Measurements from ENCODE around the gene EPB41L4B. TPM values are rescaled to one million over a fixed set of nuclear protein-coding genes. Genes with fewer than 3 reads are reported as not detected.
"Not testable (repeated sequence)": the region's sequence is repeated elsewhere in the genome, so short reads cannot be mapped to it uniquely, and the experiment has no call there.

The EPB41L4B gene
- total RNA-seq, 1 experiment from 2014 or later = not detected

- Histone ChIP-seq H3K9me3 (ENCODE audit: low read length) (no peaks in the 10 kb centered on the region), H3K9ac (ENCODE audit: low read length) (no peak overlapping the region), H3K36me3 (ENCODE audit: insufficient read depth, low read length) (no peaks in the 10 kb centered on the region), H3K4me1 (ENCODE audit: low read length) (peaks cover 5% of the 10 kb centered on the region), H2AFZ (ENCODE audit: low read length) (no peak overlapping the region), H3K4me3 (ENCODE audit: low read length) (no peak overlapping the region), H4K20me1 (ENCODE audit: insufficient read depth, low read depth, low read length) (no peaks in the 10 kb centered on the region), H3K9me2 (replicated peaks; ENCODE audit: insufficient read depth, low read length) (no peaks in the 10 kb centered on the region), H3K79me2 (ENCODE audit: low read length) (no peaks in the 10 kb centered on the region), H3K27ac (ENCODE audit: low read length) (no peak overlapping the region), H3K4me2 (ENCODE audit: low read depth, low read length, poor library complexity, severe bottlenecking) (no peak overlapping the region), H3K27me3 (ENCODE audit: low read length) (no peaks in the 10 kb centered on the region)
- DNase-seq = no peak
Observed at GRCh38 chr9:109228093-109228642, 92.7 kb downstream of the EPB41L4B start.

DNA sequence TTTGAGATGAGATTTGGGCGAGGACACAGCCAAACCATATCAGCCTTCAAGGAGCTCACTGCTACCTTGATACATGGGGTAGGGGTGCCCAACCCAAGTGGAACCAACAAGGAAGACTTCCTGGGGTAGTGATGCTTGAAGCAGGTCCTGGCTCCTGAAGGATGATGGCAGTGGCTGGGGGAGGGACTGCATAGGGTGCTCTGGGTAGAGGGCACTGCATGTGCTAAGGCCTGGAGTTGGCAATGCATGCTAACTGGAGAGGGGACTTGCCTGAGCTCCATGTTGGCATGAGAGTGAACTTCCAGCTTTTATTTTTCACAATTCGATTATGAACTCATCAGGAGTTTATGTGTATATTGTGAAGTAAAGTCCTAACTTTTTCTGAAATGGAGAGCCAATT is 95.2 kb downstream of the EPB41L4B start:
- no peak overlapping the region for H3K4me2 ChIP-seq (ENCODE audit: low read depth, low read length, poor library complexity, severe bottlenecking)
- no peak for DNase-seq
- H3K27ac ChIP-seq (ENCODE audit: low read length) = no peak overlapping the region
- H4K20me1 ChIP-seq (ENCODE audit: insufficient read depth, low read depth, low read length) = no peaks in the 10 kb centered on the region
- no peaks in the 10 kb centered on the region for H3K36me3 ChIP-seq (ENCODE audit: insufficient read depth, low read length)
- no peak overlapping the region for H3K9ac ChIP-seq (ENCODE audit: low read length)
- H3K27me3 ChIP-seq (ENCODE audit: low read length) = no peaks in the 10 kb centered on the region
- no peak overlapping the region for H2AFZ ChIP-seq (ENCODE audit: low read length)
- no peaks in the 10 kb centered on the region for H3K4me1 ChIP-seq (ENCODE audit: low read length)
- no peaks in the 10 kb centered on the region for H3K9me2 ChIP-seq (replicated peaks; ENCODE audit: insufficient read depth, low read length)
- no peaks in the 10 kb centered on the region for H3K79me2 ChIP-seq (ENCODE audit: low read length)
- no peaks in the 10 kb centered on the region for H3K9me3 ChIP-seq (ENCODE audit: low read length)
- H3K4me3 ChIP-seq (ENCODE audit: low read length) = no peak overlapping the region

- no peak overlapping the region for H3K9ac ChIP-seq (ENCODE audit: low read length)
Observed at GRCh38 chr9:109224751-109225150, 96.1 kb downstream of the EPB41L4B start.

GRCh38 chr9:109218242-109218641 is 102.6 kb downstream of the EPB41L4B start:
- not testable (repeated sequence) for H3K9me3 ChIP-seq (ENCODE audit: low read length); H2AFZ ChIP-seq (ENCODE audit: low read length); H3K27me3 ChIP-seq (ENCODE audit: low read length); H3K9me2 ChIP-seq (replicated peaks; ENCODE audit: insufficient read depth, low read length); H3K79me2 ChIP-seq (ENCODE audit: low read length); H3K36me3 ChIP-seq (ENCODE audit: insufficient read depth, low read length); H3K27ac ChIP-seq (ENCODE audit: low read length); DNase-seq; H3K4me1 ChIP-seq (ENCODE audit: low read length); H4K20me1 ChIP-seq (ENCODE audit: insufficient read depth, low read depth, low read length); H3K4me2 ChIP-seq (ENCODE audit: low read depth, low read length, poor library complexity, severe bottlenecking); H3K4me3 ChIP-seq (ENCODE audit: low read length); H3K9ac ChIP-seq (ENCODE audit: low read length)

More at GRCh38 chr9:109224751-109225150, 96.1 kb downstream of the EPB41L4B start:
- DNase-seq = no peak
- H2AFZ ChIP-seq (ENCODE audit: low read length) = no peak overlapping the region
- no peaks in the 10 kb centered on the region for H3K79me2 ChIP-seq (ENCODE audit: low read length)
- H3K9me3 ChIP-seq (ENCODE audit: low read length) = no peaks in the 10 kb centered on the region
- H3K9me2 ChIP-seq (replicated peaks; ENCODE audit: insufficient read depth, low read length) = no peaks in the 10 kb centered on the region
- no peak overlapping the region for H3K27ac ChIP-seq (ENCODE audit: low read length)
- no peaks in the 10 kb centered on the region for H3K27me3 ChIP-seq (ENCODE audit: low read length)
- no peak overlapping the region for H3K4me3 ChIP-seq (ENCODE audit: low read length)
- no peaks in the 10 kb centered on the region for H3K36me3 ChIP-seq (ENCODE audit: insufficient read depth, low read length)
- H4K20me1 ChIP-seq (ENCODE audit: insufficient read depth, low read depth, low read length) = no peaks in the 10 kb centered on the region
- no peak overlapping the region for H3K4me2 ChIP-seq (ENCODE audit: low read depth, low read length, poor library complexity, severe bottlenecking)
- H3K4me1 ChIP-seq (ENCODE audit: low read length) = no peaks in the 10 kb centered on the region

- no peak overlapping the region for H3K4me3 ChIP-seq (ENCODE audit: low read length)
- no peaks in the 10 kb centered on the region for H3K79me2 ChIP-seq (ENCODE audit: low read length)
- H3K9me3 ChIP-seq (ENCODE audit: low read length) = no peaks in the 10 kb centered on the region
- no peak overlapping the region for H3K27ac ChIP-seq (ENCODE audit: low read length)
- H3K9ac ChIP-seq (ENCODE audit: low read length) = no peak overlapping the region
- H4K20me1 ChIP-seq (ENCODE audit: insufficient read depth, low read depth, low read length) = no peaks in the 10 kb centered on the region
- H3K4me2 ChIP-seq (ENCODE audit: low read depth, low read length, poor library complexity, severe bottlenecking) = no peak overlapping the region
- no peaks in the 10 kb centered on the region for H3K9me2 ChIP-seq (replicated peaks; ENCODE audit: insufficient read depth, low read length)
- no peaks in the 10 kb centered on the region for H3K36me3 ChIP-seq (ENCODE audit: insufficient read depth, low read length)
- no peaks in the 10 kb centered on the region for H3K4me1 ChIP-seq (ENCODE audit: low read length)
- DNase-seq = no peak
- no peak overlapping the region for H2AFZ ChIP-seq (ENCODE audit: low read length)
- no peaks in the 10 kb centered on the region for H3K27me3 ChIP-seq (ENCODE audit: low read length)
Observed at GRCh38 chr9:109214414-109214813, 106.4 kb downstream of the EPB41L4B start.

GRCh38 chr9:109213285-109214121 is 107.4 kb downstream of the EPB41L4B start:
- Histone ChIP-seq H3K79me2 (ENCODE audit: low read length) (no peaks in the 10 kb centered on the region), H3K4me3 (ENCODE audit: low read length) (no peak overlapping the region), H4K20me1 (ENCODE audit: insufficient read depth, low read depth, low read length) (no peaks in the 10 kb centered on the region), H3K9me3 (ENCODE audit: low read length) (no peaks in the 10 kb centered on the region), H3K4me1 (ENCODE audit: low read length) (no peaks in the 10 kb centered on the region), H3K27me3 (ENCODE audit: low read length) (no peaks in the 10 kb centered on the region), H3K36me3 (ENCODE audit: insufficient read depth, low read length) (no peaks in the 10 kb centered on the region), H3K9ac (ENCODE audit: low read length) (no peak overlapping the region), H3K4me2 (ENCODE audit: low read depth, low read length, poor library complexity, severe bottlenecking) (no peak overlapping the region), H3K27ac (ENCODE audit: low read length) (no peak overlapping the region), H2AFZ (ENCODE audit: low read length) (no peak overlapping the region), H3K9me2 (replicated peaks; ENCODE audit: insufficient read depth, low read length) (no peaks in the 10 kb centered on the region)
- no peak for DNase-seq

DNA sequence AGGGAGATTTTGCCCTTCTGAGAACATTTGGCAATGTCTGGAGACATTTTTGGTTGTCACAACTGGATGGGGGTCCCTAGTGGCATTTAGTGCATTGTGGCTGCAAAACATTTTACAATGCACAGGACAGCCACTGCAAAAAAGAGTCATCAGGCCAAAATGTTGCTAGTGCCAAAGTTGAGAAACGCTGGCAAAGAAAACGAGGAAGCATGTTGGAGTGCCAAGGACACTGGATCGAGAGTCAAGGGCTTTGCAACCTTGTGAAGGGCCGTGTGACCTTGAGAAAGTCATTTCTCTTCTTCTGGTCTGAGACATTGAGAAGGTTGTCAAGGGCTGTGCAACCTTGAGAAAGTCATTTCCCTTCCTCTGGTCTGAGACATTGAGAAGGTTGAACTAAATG is 108.1 kb downstream of the EPB41L4B start:
- no peaks in the 10 kb centered on the region for H3K36me3 ChIP-seq (ENCODE audit: insufficient read depth, low read length)
- H2AFZ ChIP-seq (ENCODE audit: low read length) = no peak overlapping the region
- H3K4me2 ChIP-seq (ENCODE audit: low read depth, low read length, poor library complexity, severe bottlenecking) = no peak overlapping the region
- no peak overlapping the region for H3K4me3 ChIP-seq (ENCODE audit: low read length)
- H3K79me2 ChIP-seq (ENCODE audit: low read length) = no peaks in the 10 kb centered on the region
- H4K20me1 ChIP-seq (ENCODE audit: insufficient read depth, low read depth, low read length) = no peaks in the 10 kb centered on the region
- H3K9me2 ChIP-seq (replicated peaks; ENCODE audit: insufficient read depth, low read length) = no peaks in the 10 kb centered on the region
- H3K4me1 ChIP-seq (ENCODE audit: low read length) = no peaks in the 10 kb centered on the region
- H3K27ac ChIP-seq (ENCODE audit: low read length) = no peak overlapping the region
- no peak for DNase-seq
- H3K27me3 ChIP-seq (ENCODE audit: low read length) = no peaks in the 10 kb centered on the region
- H3K9me3 ChIP-seq (ENCODE audit: low read length) = no peaks in the 10 kb centered on the region
- no peak overlapping the region for H3K9ac ChIP-seq (ENCODE audit: low read length)

- Histone ChIP-seq H3K27ac (ENCODE audit: low read length) (no peak overlapping the region), H3K4me2 (ENCODE audit: low read depth, low read length, poor library complexity, severe bottlenecking) (no peak overlapping the region), H3K9me2 (replicated peaks; ENCODE audit: insufficient read depth, low read length) (no peaks in the 10 kb centered on the region), H3K36me3 (ENCODE audit: insufficient read depth, low read length) (no peaks in the 10 kb centered on the region), H3K9ac (ENCODE audit: low read length) (no peak overlapping the region), H3K9me3 (ENCODE audit: low read length) (no peaks in the 10 kb centered on the region), H2AFZ (ENCODE audit: low read length) (no peak overlapping the region), H4K20me1 (ENCODE audit: insufficient read depth, low read depth, low read length) (no peaks in the 10 kb centered on the region), H3K27me3 (ENCODE audit: low read length) (no peaks in the 10 kb centered on the region), H3K4me1 (ENCODE audit: low read length) (no peaks in the 10 kb centered on the region), H3K79me2 (ENCODE audit: low read length) (no peaks in the 10 kb centered on the region), H3K4me3 (ENCODE audit: low read length) (no peak overlapping the region)
- peak; percentile 66 for DNase-seq
Observed at GRCh38 chr9:109206670-109207069, 114.2 kb downstream of the EPB41L4B start.

Measured in Karpas-422 (cell line).